ENCODE measurements around the gene CRADD.

CRADD gene

GRCh38 chr12:93839064-93839463 is 161.9 kb downstream of the CRADD start:
- DNase-seq (ENCODE audit: low read depth, low spot score): no peak

- DNase-seq (ENCODE audit: low read depth, low spot score): no peak
Observed at GRCh38 chr12:93841671-93842070, 164.5 kb downstream of the CRADD start.

GRCh38 chr12:93844164-93844784 is 167.1 kb downstream of the CRADD start:
- no peak for DNase-seq (ENCODE audit: low read depth, low spot score)

- DNase-seq (ENCODE audit: low read depth, low spot score): no peak
Observed at GRCh38 chr12:93846936-93847516, 169.9 kb downstream of the CRADD start.

- DNase-seq (ENCODE audit: low read depth, low spot score): no peak
Observed at GRCh38 chr12:93847517-93848474, 170.6 kb downstream of the CRADD start.

- no peak for DNase-seq (ENCODE audit: low read depth, low spot score)
Observed at GRCh38 chr12:93848523-93849101, 171.4 kb downstream of the CRADD start.

GRCh38 chr12:93849946-93850345 is 172.8 kb downstream of the CRADD start:
- no peak for DNase-seq (ENCODE audit: low read depth, low spot score)

GRCh38 chr12:93850481-93851256 is 173.5 kb downstream of the CRADD start:
- no peak for DNase-seq (ENCODE audit: low read depth, low spot score)

- DNase-seq (ENCODE audit: low read depth, low spot score): no peak
Observed at GRCh38 chr12:93851257-93851671, 174.1 kb downstream of the CRADD start.

- DNase-seq (ENCODE audit: low read depth, low spot score): no peak
Observed at GRCh38 chr12:93852173-93852591, 175.0 kb downstream of the CRADD start.

GRCh38 chr12:93853698-93854478 is 176.7 kb downstream of the CRADD start:
- no peak for DNase-seq (ENCODE audit: low read depth, low spot score)

GRCh38 chr12:93855261-93855660 is 178.1 kb downstream of the CRADD start:
- DNase-seq (ENCODE audit: low read depth, low spot score): no peak

GRCh38 chr12:93856611-93857010 is 179.4 kb downstream of the CRADD start:
- DNase-seq (ENCODE audit: low read depth, low spot score): no peak

- DNase-seq (ENCODE audit: low read depth, low spot score): no peak
Observed at GRCh38 chr12:93857279-93857938, 180.2 kb downstream of the CRADD start.

GRCh38 chr12:93857991-93858447 is 180.8 kb downstream of the CRADD start:
- DNase-seq (ENCODE audit: low read depth, low spot score): no peak

GRCh38 chr12:93860668-93861373 is 183.6 kb downstream of the CRADD start:
- DNase-seq (ENCODE audit: low read depth, low spot score): no peak

- no peak for DNase-seq (ENCODE audit: low read depth, low spot score)
Observed at GRCh38 chr12:93862424-93862823, 185.2 kb downstream of the CRADD start.

GRCh38 chr12:93865751-93866150 is 188.6 kb downstream of the CRADD start:
- no peak for DNase-seq (ENCODE audit: low read depth, low spot score)

- DNase-seq (ENCODE audit: low read depth, low spot score): no peak
Observed at GRCh38 chr12:93868771-93869170, 191.6 kb downstream of the CRADD start.

All from iPS DF 19.7 (cell line).